Measurements from ENCODE around the gene KATNB1. TPM values are rescaled to one million over a fixed set of nuclear protein-coding genes. Genes with fewer than 3 reads are reported as not detected.

The KATNB1 gene
- total RNA-seq, 3 donors from 2014 or later = 15.5 to 20.9 (median 17.0) TPM

GRCh38 chr16:57799600-57800199 is 64.1 kb downstream of the KATNB1 start:
- Histone ChIP-seq H3K4me1 (peaks cover 0 to 12% of the 10 kb centered on the region in 2 donors), H3K27ac (peak overlapping the region in 1 of 2 donors; percentile 95), H3K27me3 (no peaks in the 10 kb centered on the region), H3K4me3 (no peak overlapping the region), H3K9me3 (no peaks in the 10 kb centered on the region), H3K36me3 (no peaks in the 10 kb centered on the region)
- TF ChIP-seq POLR2AphosphoS5 (IDR thresholded peaks at IDR 0.05) (no peak), POLR2A (IDR thresholded peaks at IDR 0.05) (no peak), CTCF (IDR thresholded peaks at IDR 0.05) (no peak)
- intact Hi-C loops (cut with DNase I; ENCODE audit: low total_unique reads) = no loop called here
- no peak for DNase-seq (ENCODE audit: low spot score in 2 of 2)

- peak overlapping the region in 2 of 3 donors; percentile 4 to 57 for H3K4me3 ChIP-seq
- no peaks in the 10 kb centered on the region for H3K36me3 ChIP-seq
- H3K4me1 ChIP-seq = peaks cover 0 to 12% of the 10 kb centered on the region in 2 donors
- no peaks in the 10 kb centered on the region for H3K9me3 ChIP-seq
- peak overlapping the region; percentile 84 for H3K27ac ChIP-seq
- no peak for DNase-seq (ENCODE audit: low spot score in 2 of 2)
- intact Hi-C loops (cut with DNase I; ENCODE audit: low total_unique reads) = no loop called here
- TF ChIP-seq POLR2AphosphoS5 (IDR thresholded peaks at IDR 0.05) (no peak), POLR2A (IDR thresholded peaks at IDR 0.05) (no peak), CTCF (IDR thresholded peaks at IDR 0.05) (no peak)
- no peaks in the 10 kb centered on the region for H3K27me3 ChIP-seq
These were observed 64.9 kb downstream of the KATNB1 start for GRCh38 chr16:57800200-57801097.

- H3K36me3 ChIP-seq = no peaks in the 10 kb centered on the region
- TF ChIP-seq CTCF (IDR thresholded peaks at IDR 0.05) (no peak), POLR2AphosphoS5 (IDR thresholded peaks at IDR 0.05) (no peak), POLR2A (IDR thresholded peaks at IDR 0.05) (no peak)
- no peaks in the 10 kb centered on the region for H3K27me3 ChIP-seq
- DNase-seq (ENCODE audit: low spot score in 2 of 2) = no peak
- intact Hi-C loops (cut with DNase I; ENCODE audit: low total_unique reads) = no loop called here
- peak overlapping the region; percentile 57 to 72 (median 62) for H3K4me3 ChIP-seq
- H3K4me1 ChIP-seq = peaks cover 0 to 12% of the 10 kb centered on the region in 2 donors
- H3K27ac ChIP-seq = peak overlapping the region; percentile 84
- no peaks in the 10 kb centered on the region for H3K9me3 ChIP-seq
These were observed 65.7 kb downstream of the KATNB1 start for GRCh38 chr16:57801098-57801808.

GRCh38 chr16:57801809-57802340 is 66.3 kb downstream of the KATNB1 start:
- peak overlapping the region; percentile 84 for H3K27ac ChIP-seq
- no peak for DNase-seq (ENCODE audit: low spot score in 2 of 2)
- peaks cover 0 to 12% of the 10 kb centered on the region in 2 donors for H3K4me1 ChIP-seq

More at GRCh38 chr16:57801809-57802340, 66.3 kb downstream of the KATNB1 start:
- Histone ChIP-seq H3K36me3 (no peaks in the 10 kb centered on the region), H3K4me3 (peak overlapping the region; percentile 57 to 72 (median 62)), H3K27me3 (no peaks in the 10 kb centered on the region), H3K9me3 (no peaks in the 10 kb centered on the region)
- intact Hi-C loops (cut with DNase I; ENCODE audit: low total_unique reads) = no loop called here
- TF ChIP-seq POLR2AphosphoS5 (IDR thresholded peaks at IDR 0.05) = no peak
- no peak for TF ChIP-seq CTCF (IDR thresholded peaks at IDR 0.05)
- TF ChIP-seq POLR2A (IDR thresholded peaks at IDR 0.05) = no peak

Data from breast epithelium (tissue), 4 donors.